Transverse colon (tissue), 4 donors: ENCODE results near the gene AGAP1.

Experiments
- POLR2A ChIP-seq: fragments of 450-650 bp; IDR thresholded peaks from one replicate; pipeline ENCODE4 v1.6.1; 2016; ENCODE audit warnings: antibody characterized with exemption, mild to moderate bottlenecking, moderate library complexity
- POLR2AphosphoS5 ChIP-seq, 3 donors: sonication (generic); formaldehyde crosslinking; IDR thresholded peaks; one replicate each; pipeline ENCODE4 v1.6.1; 2016; ENCODE audit warnings: antibody characterized with exemption in 3 of 3
- TF ChIP-seq, protein P1 (sequence below), 5 experiments: fragments of 200-600 bp in 3 of 5; fragments of 450-650 bp in 2 of 5; sonication (generic) in 3 of 5; IDR thresholded peaks; 1 replicate in 2 of 5; 2 replicates in 3 of 5; pipeline ENCODE4 v1.5.1; 2016 to 2017; ENCODE audit warnings: antibody characterized with exemption in 5 of 5, inconsistent platforms in 3 of 5, mild to moderate bottlenecking in 2 of 5, moderate library complexity in 1 of 5

DNA sequence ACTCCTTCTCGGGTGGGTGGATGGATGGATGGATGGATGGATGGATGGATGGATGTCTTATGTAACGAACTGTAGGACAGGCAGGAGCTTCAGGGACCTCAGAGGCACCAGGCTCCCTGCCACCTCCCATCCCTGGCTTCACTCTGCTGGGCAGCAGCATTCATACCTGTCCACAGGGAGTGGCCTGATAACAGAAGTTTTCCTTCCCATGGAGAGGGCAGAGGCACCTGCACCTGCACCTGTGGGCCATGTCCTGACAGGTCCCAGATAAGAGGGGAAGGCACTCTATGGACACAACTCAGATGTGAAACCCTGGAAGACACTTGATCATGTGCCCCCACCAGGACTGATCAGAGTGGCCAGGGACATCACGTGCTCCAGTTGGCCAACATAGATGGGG is 532.0 kb downstream of the AGAP1 start:
- TF ChIP-seq, protein P1, sequence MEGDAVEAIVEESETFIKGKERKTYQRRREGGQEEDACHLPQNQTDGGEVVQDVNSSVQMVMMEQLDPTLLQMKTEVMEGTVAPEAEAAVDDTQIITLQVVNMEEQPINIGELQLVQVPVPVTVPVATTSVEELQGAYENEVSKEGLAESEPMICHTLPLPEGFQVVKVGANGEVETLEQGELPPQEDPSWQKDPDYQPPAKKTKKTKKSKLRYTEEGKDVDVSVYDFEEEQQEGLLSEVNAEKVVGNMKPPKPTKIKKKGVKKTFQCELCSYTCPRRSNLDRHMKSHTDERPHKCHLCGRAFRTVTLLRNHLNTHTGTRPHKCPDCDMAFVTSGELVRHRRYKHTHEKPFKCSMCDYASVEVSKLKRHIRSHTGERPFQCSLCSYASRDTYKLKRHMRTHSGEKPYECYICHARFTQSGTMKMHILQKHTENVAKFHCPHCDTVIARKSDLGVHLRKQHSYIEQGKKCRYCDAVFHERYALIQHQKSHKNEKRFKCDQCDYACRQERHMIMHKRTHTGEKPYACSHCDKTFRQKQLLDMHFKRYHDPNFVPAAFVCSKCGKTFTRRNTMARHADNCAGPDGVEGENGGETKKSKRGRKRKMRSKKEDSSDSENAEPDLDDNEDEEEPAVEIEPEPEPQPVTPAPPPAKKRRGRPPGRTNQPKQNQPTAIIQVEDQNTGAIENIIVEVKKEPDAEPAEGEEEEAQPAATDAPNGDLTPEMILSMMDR (IDR thresholded peaks at IDR 0.05): no peak
- TF ChIP-seq POLR2A (no peak), POLR2AphosphoS5 (IDR thresholded peaks at IDR 0.05) (no peak)
